AG04450 (cell line): Measurements from ENCODE around the gene LAMA4. TPM values are rescaled to one million over a fixed set of nuclear protein-coding genes. Genes with fewer than 3 reads are reported as not detected.

Experiments
- CTCF ChIA-PET: fragments of 300-600, 350-600 bp; formaldehyde crosslinking; extraction: SDS; loops from one replicate; lab custom pipeline; 2022; ENCODE audit warnings: antibody characterized with exemption, inconsistent platforms; lab: Charles Lee
- POLR2A ChIA-PET: fragments of 350-600 bp; formaldehyde crosslinking; extraction: SDS; loops from one replicate; lab custom pipeline; 2021; ENCODE audit warnings: antibody characterized with exemption, inconsistent platforms; lab: Yijun Ruan, JAX
- DNase-seq: peaks from one replicate; pipeline ENCODE4 v3.0.0-alpha.2; 2011; ENCODE audit warnings: low read depth, low spot score
- H3K27ac ChIP-seq: one replicate; pipeline ENCODE4 v1.5.1; 2012; ENCODE audit warnings: low read depth, low read length, control low read depth
- H3K27me3 ChIP-seq: one replicate; pipeline ENCODE4 v1.6.0; 2012; ENCODE audit warnings: low read length; ENCODE audit not compliant: control insufficient read depth, insufficient read depth
- H3K4me3 ChIP-seq: 2 replicates; pipeline ENCODE4 v1.5.1; 2011; ENCODE audit warnings: mild to moderate bottlenecking, low read depth, low read length, control low read depth
- H3K9me3 ChIP-seq: 2 replicates; pipeline ENCODE4 v1.5.1; 2012; ENCODE audit warnings: low read length; ENCODE audit not compliant: control insufficient read depth, insufficient read depth
- polyA plus RNA-seq: library from polyadenylated mRNA; depleted of rRNA; stranded (reverse); fragments of >200 nt; gene quantifications from 2 replicates; pipeline ENCODE4 v1.2.3, GENCODE V29; 2011
- TF ChIP-seq, protein P1 (sequence below): IDR thresholded peaks from 2 replicates; pipeline ENCODE4 v1.5.1; 2011; ENCODE audit warnings: low read depth, low read length, control low read depth, inconsistent platforms

Gene LAMA4
- polyA plus RNA-seq, 1 experiment: 246 TPM

DNA sequence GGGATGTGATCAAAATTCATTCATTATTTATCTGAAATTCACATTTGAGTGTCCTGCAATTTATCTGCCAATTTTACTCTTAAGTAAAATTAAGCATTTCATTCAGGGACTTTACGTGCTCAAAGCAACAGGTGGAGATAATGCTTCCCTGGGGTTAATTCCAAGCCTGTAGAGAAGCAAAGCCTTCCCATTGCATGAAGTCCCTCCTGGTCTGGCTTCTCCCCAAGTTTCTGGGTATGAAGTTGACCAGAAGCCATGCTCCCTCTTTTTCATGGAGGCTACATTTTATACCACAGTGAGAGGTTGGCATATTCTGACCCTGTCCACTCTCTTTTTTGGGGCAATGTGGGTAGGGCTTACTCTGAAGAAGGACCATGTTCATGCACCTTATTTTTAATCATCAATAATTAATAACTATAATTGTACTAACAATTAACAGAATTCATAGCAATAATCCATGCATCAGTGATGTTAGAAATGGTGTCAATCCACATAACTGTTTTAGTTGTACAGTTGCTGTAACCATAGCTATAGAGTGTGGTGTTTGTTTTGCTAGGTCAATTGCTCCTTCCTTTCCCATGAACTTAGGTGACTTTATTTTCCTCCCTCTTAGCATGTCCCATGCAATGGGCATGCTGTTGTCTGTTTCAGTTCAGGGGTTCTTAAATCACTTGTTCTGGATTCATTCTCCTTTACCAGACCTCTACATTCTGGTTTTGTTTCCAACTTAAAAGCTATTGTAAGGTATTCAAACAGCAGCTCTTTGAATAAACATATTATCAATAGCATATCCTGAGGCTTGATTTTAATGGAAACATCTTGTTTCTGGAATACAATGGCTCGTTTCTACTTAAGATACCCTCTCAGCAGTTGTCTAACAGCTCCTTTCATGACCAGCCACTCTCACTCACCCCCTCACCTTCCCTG, 1.5 kb downstream of the LAMA4 start:
- H3K4me3 ChIP-seq: peak overlapping the region; percentile 90
- H3K27ac ChIP-seq: no peak overlapping the region
- H3K9me3 ChIP-seq: peaks cover 3% of the 10 kb centered on the region; the same call in 1 of the 2 replicates
- no peaks in the 10 kb centered on the region for H3K27me3 ChIP-seq
- POLR2A ChIA-PET: interaction anchor here (0.8 kb wide), 1 partner anchor 16 kb away, joined by 3 read pairs; no protein-coding TSS in a partner anchor
- TF ChIP-seq, protein P1, sequence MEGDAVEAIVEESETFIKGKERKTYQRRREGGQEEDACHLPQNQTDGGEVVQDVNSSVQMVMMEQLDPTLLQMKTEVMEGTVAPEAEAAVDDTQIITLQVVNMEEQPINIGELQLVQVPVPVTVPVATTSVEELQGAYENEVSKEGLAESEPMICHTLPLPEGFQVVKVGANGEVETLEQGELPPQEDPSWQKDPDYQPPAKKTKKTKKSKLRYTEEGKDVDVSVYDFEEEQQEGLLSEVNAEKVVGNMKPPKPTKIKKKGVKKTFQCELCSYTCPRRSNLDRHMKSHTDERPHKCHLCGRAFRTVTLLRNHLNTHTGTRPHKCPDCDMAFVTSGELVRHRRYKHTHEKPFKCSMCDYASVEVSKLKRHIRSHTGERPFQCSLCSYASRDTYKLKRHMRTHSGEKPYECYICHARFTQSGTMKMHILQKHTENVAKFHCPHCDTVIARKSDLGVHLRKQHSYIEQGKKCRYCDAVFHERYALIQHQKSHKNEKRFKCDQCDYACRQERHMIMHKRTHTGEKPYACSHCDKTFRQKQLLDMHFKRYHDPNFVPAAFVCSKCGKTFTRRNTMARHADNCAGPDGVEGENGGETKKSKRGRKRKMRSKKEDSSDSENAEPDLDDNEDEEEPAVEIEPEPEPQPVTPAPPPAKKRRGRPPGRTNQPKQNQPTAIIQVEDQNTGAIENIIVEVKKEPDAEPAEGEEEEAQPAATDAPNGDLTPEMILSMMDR: no peak
- no peak for DNase-seq
- CTCF ChIA-PET: interaction anchor here (0.8 to 2.7 kb wide), 3 partner anchors 43 to 72 kb away, joined by 3 to 10 read pairs (median 8); no protein-coding TSS in a partner anchor

DNA sequence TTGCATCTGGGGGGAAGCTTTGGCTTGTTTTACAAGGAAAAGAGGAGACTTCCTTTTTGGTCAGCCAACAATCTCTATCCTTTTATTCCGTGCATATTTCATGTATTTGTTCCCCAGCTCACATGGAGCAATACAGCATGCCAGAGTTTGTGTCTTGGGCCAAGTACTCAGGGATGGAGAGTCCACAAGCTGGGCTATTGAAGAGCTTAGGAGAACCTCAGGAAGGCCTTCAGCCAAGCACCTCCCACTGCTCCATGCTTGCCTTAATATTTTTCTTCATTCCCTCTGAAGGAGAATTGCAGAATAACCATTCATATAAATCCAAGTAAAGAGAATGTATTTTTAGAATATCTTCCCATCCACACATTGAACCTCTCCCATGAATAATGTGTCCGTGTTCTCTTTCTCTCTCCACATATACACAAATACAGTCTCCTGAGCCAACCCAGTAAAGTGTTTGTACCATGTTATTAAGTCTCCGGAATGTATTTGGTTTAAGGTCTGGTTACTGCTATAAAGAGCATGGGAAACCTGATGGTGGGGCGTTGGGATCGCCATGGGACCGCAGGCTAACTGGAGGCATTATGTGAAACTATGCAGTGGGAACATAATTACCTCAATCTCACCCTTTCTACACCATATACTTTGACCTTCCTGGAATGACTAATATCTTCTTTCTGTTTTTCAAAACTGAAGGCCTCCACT, 3.0 kb downstream of the LAMA4 start:
- DNase-seq: no peak
- ChIA-PET POLR2A (interaction anchor here (1.6 kb wide), 1 partner anchor 34 kb away, joined by 3 read pairs; no protein-coding TSS in a partner anchor), CTCF (no interaction called here)
- Histone ChIP-seq H3K27me3 (no peaks in the 10 kb centered on the region), H3K9me3 (peaks cover 3% of the 10 kb centered on the region; the same call in 1 of the 2 replicates), H3K4me3 (peak overlapping the region; percentile 90), H3K27ac (no peak overlapping the region)
- TF ChIP-seq, protein P1: no peak

GRCh38 chr6:112249489-112249888, 4.9 kb downstream of the LAMA4 start:
- POLR2A ChIA-PET: interaction anchor here (0.6 to 1.0 kb wide), 4 partner anchors 23 to 1841 kb away, joined by 3 to 8 read pairs (median 4); no protein-coding TSS in a partner anchor
- Histone ChIP-seq H3K27me3 (no peaks in the 10 kb centered on the region), H3K9me3 (peaks cover 3% of the 10 kb centered on the region; the same call in 1 of the 2 replicates), H3K27ac (no peak overlapping the region), H3K4me3 (no peak overlapping the region)
- CTCF ChIA-PET: interaction anchor here (0.7 kb wide), 1 partner anchor 43 kb away, joined by 4 read pairs; no protein-coding TSS in a partner anchor
- TF ChIP-seq, protein P1: no peak
- DNase-seq: no peak

- Histone ChIP-seq H3K27ac (no peak overlapping the region), H3K4me3 (no peak overlapping the region), H3K27me3 (no peaks in the 10 kb centered on the region), H3K9me3 (no peaks in the 10 kb centered on the region)
- POLR2A ChIA-PET: interaction anchor here (0.8 to 2.8 kb wide), 2 partner anchors 12 to 25 kb away, joined by 3 to 20 read pairs; no protein-coding TSS in a partner anchor
- DNase-seq: no peak
- TF ChIP-seq, protein P1: no peak
- CTCF ChIA-PET: interaction anchor here (1.2 to 1.3 kb wide), 2 partner anchors 9 to 67 kb away, joined by 3 to 6 read pairs; no protein-coding TSS in a partner anchor
Measured at GRCh38 chr6:112247275-112247674, 7.1 kb downstream of the LAMA4 start.
